MM.1S (cell line): ENCODE measurements around the gene BPIFA3.

ENCODE experiments used
- EZH2 ChIP-seq: fragments of 300-600 bp; sonication (generic); optimal IDR thresholded peaks from 2 replicates; pipeline ENCODE3; 2017; ENCODE audit warnings: low read depth, mild to moderate bottlenecking, antibody characterized with exemption, low read length, mixed read lengths
- EZH2phosphoT487 ChIP-seq: fragments of 300-600 bp; sonication (generic); IDR thresholded peaks from 2 replicates; pipeline ENCODE4 v1.6.1; 2018; ENCODE audit warnings: antibody characterized with exemption, low read length
- TF ChIP-seq, protein P1 (sequence below): fragments of 300-600 bp; sonication (generic); IDR thresholded peaks from 2 replicates; pipeline ENCODE4 v1.5.1; 2016; ENCODE audit warnings: antibody characterized with exemption, low read length, mixed read lengths

GRCh38 chr20:33249456-33249855 is 32.3 kb downstream of the BPIFA3 start:
- TF ChIP-seq EZH2 (no peak), EZH2phosphoT487 (no peak)
- TF ChIP-seq, protein P1, sequence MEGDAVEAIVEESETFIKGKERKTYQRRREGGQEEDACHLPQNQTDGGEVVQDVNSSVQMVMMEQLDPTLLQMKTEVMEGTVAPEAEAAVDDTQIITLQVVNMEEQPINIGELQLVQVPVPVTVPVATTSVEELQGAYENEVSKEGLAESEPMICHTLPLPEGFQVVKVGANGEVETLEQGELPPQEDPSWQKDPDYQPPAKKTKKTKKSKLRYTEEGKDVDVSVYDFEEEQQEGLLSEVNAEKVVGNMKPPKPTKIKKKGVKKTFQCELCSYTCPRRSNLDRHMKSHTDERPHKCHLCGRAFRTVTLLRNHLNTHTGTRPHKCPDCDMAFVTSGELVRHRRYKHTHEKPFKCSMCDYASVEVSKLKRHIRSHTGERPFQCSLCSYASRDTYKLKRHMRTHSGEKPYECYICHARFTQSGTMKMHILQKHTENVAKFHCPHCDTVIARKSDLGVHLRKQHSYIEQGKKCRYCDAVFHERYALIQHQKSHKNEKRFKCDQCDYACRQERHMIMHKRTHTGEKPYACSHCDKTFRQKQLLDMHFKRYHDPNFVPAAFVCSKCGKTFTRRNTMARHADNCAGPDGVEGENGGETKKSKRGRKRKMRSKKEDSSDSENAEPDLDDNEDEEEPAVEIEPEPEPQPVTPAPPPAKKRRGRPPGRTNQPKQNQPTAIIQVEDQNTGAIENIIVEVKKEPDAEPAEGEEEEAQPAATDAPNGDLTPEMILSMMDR, result no peak
